ENCODE results near the gene WDR49. TPM values are rescaled to one million over a fixed set of nuclear protein-coding genes. Genes with fewer than 3 reads are reported as not detected.

WDR49 gene
- total and polyA plus RNA-seq, 10 of the 15 experiments (the other 5 are each of a cell fraction or from before 2014, with no cell fraction given), result 0.05 to 0.15 TPM; not detected in 8

- TF ChIP-seq, protein P1, sequence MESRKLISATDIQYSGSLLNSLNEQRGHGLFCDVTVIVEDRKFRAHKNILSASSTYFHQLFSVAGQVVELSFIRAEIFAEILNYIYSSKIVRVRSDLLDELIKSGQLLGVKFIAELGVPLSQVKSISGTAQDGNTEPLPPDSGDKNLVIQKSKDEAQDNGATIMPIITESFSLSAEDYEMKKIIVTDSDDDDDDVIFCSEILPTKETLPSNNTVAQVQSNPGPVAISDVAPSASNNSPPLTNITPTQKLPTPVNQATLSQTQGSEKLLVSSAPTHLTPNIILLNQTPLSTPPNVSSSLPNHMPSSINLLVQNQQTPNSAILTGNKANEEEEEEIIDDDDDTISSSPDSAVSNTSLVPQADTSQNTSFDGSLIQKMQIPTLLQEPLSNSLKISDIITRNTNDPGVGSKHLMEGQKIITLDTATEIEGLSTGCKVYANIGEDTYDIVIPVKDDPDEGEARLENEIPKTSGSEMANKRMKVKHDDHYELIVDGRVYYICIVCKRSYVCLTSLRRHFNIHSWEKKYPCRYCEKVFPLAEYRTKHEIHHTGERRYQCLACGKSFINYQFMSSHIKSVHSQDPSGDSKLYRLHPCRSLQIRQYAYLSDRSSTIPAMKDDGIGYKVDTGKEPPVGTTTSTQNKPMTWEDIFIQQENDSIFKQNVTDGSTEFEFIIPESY (IDR thresholded peaks at IDR 0.05), result no peak
- TF ChIP-seq KAT2A (conservative IDR thresholded peaks at IDR 0.05; ENCODE audit: control insufficient read depth, low read depth, low read length), result no peak
- TF ChIP-seq, protein P2, sequence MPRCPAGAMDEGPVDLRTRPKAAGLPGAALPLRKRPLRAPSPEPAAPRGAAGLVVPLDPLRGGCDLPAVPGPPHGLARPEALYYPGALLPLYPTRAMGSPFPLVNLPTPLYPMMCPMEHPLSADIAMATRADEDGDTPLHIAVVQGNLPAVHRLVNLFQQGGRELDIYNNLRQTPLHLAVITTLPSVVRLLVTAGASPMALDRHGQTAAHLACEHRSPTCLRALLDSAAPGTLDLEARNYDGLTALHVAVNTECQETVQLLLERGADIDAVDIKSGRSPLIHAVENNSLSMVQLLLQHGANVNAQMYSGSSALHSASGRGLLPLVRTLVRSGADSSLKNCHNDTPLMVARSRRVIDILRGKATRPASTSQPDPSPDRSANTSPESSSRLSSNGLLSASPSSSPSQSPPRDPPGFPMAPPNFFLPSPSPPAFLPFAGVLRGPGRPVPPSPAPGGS (IDR thresholded peaks at IDR 0.05; ENCODE audit: borderline replicate concordance, insufficient read depth, low read depth, low read length, poor library complexity, severe bottlenecking), result peak; percentile 81
- no peak for TF ChIP-seq POLR2AphosphoS2 (IDR thresholded peaks at IDR 0.05; ENCODE audit: low read depth, low read length)
- TF ChIP-seq CREM (IDR thresholded peaks at IDR 0.05; ENCODE audit: low read depth), result peak; percentile 57; the same call in 1 of the 2 replicates
- no peak for TF ChIP-seq CBX3 (IDR thresholded peaks at IDR 0.05; ENCODE audit: borderline replicate concordance, low read depth)
- TF ChIP-seq RBBP5 (conservative IDR thresholded peaks at IDR 0.05), result no peak
- TF ChIP-seq ZNF622 (IDR thresholded peaks at IDR 0.05), result no peak
- peak; percentile 87 for TF ChIP-seq FOXM1 (IDR thresholded peaks at IDR 0.05; ENCODE audit: low read depth, low read length)
- TF ChIP-seq ZBED1 (IDR thresholded peaks at IDR 0.05; ENCODE audit: borderline replicate concordance), result no peak
- 0 out of 2 replicates have a peak, but pooled peaks have one; percentile 55 for TF ChIP-seq STAT3 (IDR thresholded peaks at IDR 0.05; ENCODE audit: low read depth, low read length)
- no peak for TF ChIP-seq HDAC2 (IDR thresholded peaks at IDR 0.05)
- TF ChIP-seq EZH2 (IDR thresholded peaks at IDR 0.05; ENCODE audit: borderline replicate concordance, control insufficient read depth, low read depth, low read length), result no peak; the same call in 1 of the 2 replicates
- no peak for TF ChIP-seq TCF7 (IDR thresholded peaks at IDR 0.05; ENCODE audit: borderline replicate concordance)
- peak; percentile 81 for TF ChIP-seq GATAD2B (conservative IDR thresholded peaks at IDR 0.05; ENCODE audit: low read depth)
- no peak for TF ChIP-seq ATF3 (IDR thresholded peaks at IDR 0.05; ENCODE audit: borderline replicate concordance, extremely low read depth, low read depth, low read length)
- TF ChIP-seq ETV6 (conservative IDR thresholded peaks at IDR 0.05 in 1 of 2, IDR thresholded peaks at IDR 0.05 in 1 of 2; ENCODE audit: borderline replicate concordance in 1 of 2, low read depth in 1 of 2), result peak in 1 of 2 experiments; percentile 67; a peak in 1 of 4 replicates
- no peak for TF ChIP-seq USF2 (IDR thresholded peaks at IDR 0.05; ENCODE audit: borderline replicate concordance, low read depth, low read length)
- TF ChIP-seq SUZ12 (IDR thresholded peaks at IDR 0.05; ENCODE audit: unreplicated experiment), result no peak
- TF ChIP-seq ZNF274 (IDR thresholded peaks at IDR 0.05; ENCODE audit: insufficient read depth, insufficient read length), result no peak
- TF ChIP-seq CEBPB (IDR thresholded peaks at IDR 0.05; ENCODE audit: borderline replicate concordance in 1 of 2, low read depth in 2 of 2, low read length in 2 of 2), result 0 out of 4 replicates have a peak, but pooled peaks of 1 of the 2 experiments have one; percentile 44
- peak; percentile 98 for TF ChIP-seq BCL11A (IDR thresholded peaks at IDR 0.05; ENCODE audit: low read depth, low read length)
- peak; percentile 27; the same call in 1 of the 2 replicates for TF ChIP-seq JUND (IDR thresholded peaks at IDR 0.05; ENCODE audit: low read depth, low read length)
- peak; percentile 98 for TF ChIP-seq MEF2B (IDR thresholded peaks at IDR 0.05; ENCODE audit: partially characterized antibody, poor library complexity, severe bottlenecking)
- peak; percentile 82 for TF ChIP-seq EED (IDR thresholded peaks at IDR 0.05; ENCODE audit: low read depth)
- TF ChIP-seq PAX5 (IDR thresholded peaks at IDR 0.05; ENCODE audit: borderline replicate concordance, low read depth, low read length), result peak; percentile 92
- TF ChIP-seq BHLHE40 (IDR thresholded peaks at IDR 0.05; ENCODE audit: borderline replicate concordance in 1 of 2, low read depth in 2 of 2, low read length in 1 of 2), result peak; percentile 72 to 76; a peak in 3 of 4 replicates
These were observed 37.6 kb upstream of the WDR49 start (continued) for GRCh38 chr3:167691366-167691765.
